ENCODE measurements around the gene MIDN.

- no peak for TF ChIP-seq EZH2 (IDR thresholded peaks at IDR 0.05; ENCODE audit: insufficient read depth, poor library complexity, severe bottlenecking)
- no peak for TF ChIP-seq EZH2phosphoT487 (IDR thresholded peaks at IDR 0.05; ENCODE audit: insufficient read depth, low read depth)
Measured at GRCh38 chr19:1239796-1240737, 8.3 kb upstream of the MIDN start.

All from GM23248 (cell line).